Endothelial cell of umbilical vein (primary cell): ENCODE results near the gene TAMM41. TPM values are rescaled to one million over a fixed set of nuclear protein-coding genes. Genes with fewer than 3 reads are reported as not detected.

Experiments used
- BruUV-seq: library from RNA; stranded (reverse); fragments of 400-500 nt; replicated peaks from 2 replicates; lab custom pipeline; 2021; lab: Mats Ljungman, UMichigan
- CTCF ChIA-PET: fragments of 300-600, 350-600 bp; sonication (Branson Sonifier 250); formaldehyde crosslinking; loops from one replicate; lab custom pipeline; 2021; ENCODE audit warnings: antibody characterized with exemption, inconsistent platforms; lab: Charles Lee
- POLR2A ChIA-PET: fragments of 300-600, 350-600 bp; sonication (Branson Sonifier 250); formaldehyde crosslinking; loops from one replicate; lab custom pipeline; 2021; ENCODE audit warnings: antibody characterized with exemption, inconsistent platforms; lab: Charles Lee
- DNase-seq: peaks from one replicate; pipeline ENCODE4 v3.0.0-alpha.2; 2011; ENCODE audit warnings: low read depth, low spot score
- FAIRE-seq: peaks from 2 replicates; lab custom pipeline; 2011; peaks lifted over from hg19 to GRCh38; lab: Jason Lieb, UNC
- H2AFZ ChIP-seq: 2 replicates; pipeline ENCODE4 v1.6.0; 2012; ENCODE audit warnings: low read depth, low read length, control low read depth, inconsistent platforms
- H3K27ac ChIP-seq: 2 replicates; pipeline ENCODE4 v1.5.1; 2011; ENCODE audit warnings: low read depth, mild to moderate bottlenecking, control low read depth, low read length, moderate library complexity; ENCODE audit not compliant: insufficient read depth
- H3K27me3 ChIP-seq, 2 experiments: 2 replicates each; pipeline versions ENCODE4 v1.6.0 to v1.6.1; 2011; ENCODE audit warnings: low read length in 2 of 2, mixed read lengths in 1 of 2; ENCODE audit not compliant: control insufficient read depth in 2 of 2, insufficient read depth in 2 of 2
- H3K36me3 ChIP-seq, 2 experiments: 2 replicates in 1 of 2; 3 replicates in 1 of 2; pipeline ENCODE4 v1.5.1; 2011; ENCODE audit warnings: low read length in 2 of 2, mild to moderate bottlenecking in 1 of 2, moderate library complexity in 1 of 2; ENCODE audit not compliant: control insufficient read depth in 2 of 2, insufficient read depth in 2 of 2; ENCODE audit errors: extremely low read depth in 1 of 2
- H3K4me1 ChIP-seq: 3 replicates; pipeline ENCODE4 v1.5.1; 2011; ENCODE audit warnings: mild to moderate bottlenecking, low read length; ENCODE audit not compliant: control insufficient read depth, insufficient read depth; ENCODE audit errors: extremely low read depth
- H3K4me2 ChIP-seq: 2 replicates; pipeline ENCODE4 v1.6.1; 2011; ENCODE audit warnings: low read length, control low read depth, mixed read lengths; ENCODE audit not compliant: insufficient read depth
- H3K4me3 ChIP-seq, 3 experiments: fragments of 200-600 bp in 1 of 3; sonication (generic), shearing (Covaris generic) in 1 of 3; replicated peaks in 1 of 3; 2 replicates each; pipeline ENCODE4 v1.5.1; 2011 to 2016; ENCODE audit warnings: control low read depth in 3 of 3, low read length in 3 of 3, mild to moderate bottlenecking in 2 of 3, inconsistent platforms in 1 of 3, low read depth in 1 of 3, moderate library complexity in 1 of 3; ENCODE audit not compliant: insufficient read depth in 1 of 3
- H3K79me2 ChIP-seq: 2 replicates; pipeline ENCODE4 v1.6.0; 2012; ENCODE audit warnings: low read length, inconsistent platforms; ENCODE audit not compliant: control insufficient read depth, insufficient read depth
- H3K9ac ChIP-seq: replicated peaks from 2 replicates; pipeline ENCODE3; 2011; ENCODE audit warnings: low read length, control low read depth; ENCODE audit not compliant: insufficient read depth; ENCODE audit errors: extremely low read depth
- H3K9me1 ChIP-seq: replicated peaks from 3 replicates; pipeline ENCODE4 v1.6.0; 2011; ENCODE audit warnings: mild to moderate bottlenecking, low read length; ENCODE audit not compliant: control insufficient read depth, insufficient read depth; ENCODE audit errors: extremely low read depth
- H3K9me3 ChIP-seq: replicated peaks from 2 replicates; pipeline ENCODE4 v1.5.1; 2012; ENCODE audit warnings: low read length, inconsistent platforms; ENCODE audit not compliant: control insufficient read depth, insufficient read depth
- H4K20me1 ChIP-seq: replicated peaks from 2 replicates; pipeline ENCODE3; 2011; ENCODE audit warnings: mild to moderate bottlenecking, low read length; ENCODE audit not compliant: control insufficient read depth, insufficient read depth; ENCODE audit errors: extremely low read depth
- EZH2 ChIP-seq: IDR thresholded peaks from 2 replicates; pipeline ENCODE4 v1.6.1; 2012; ENCODE audit warnings: borderline replicate concordance, low read depth, mild to moderate bottlenecking, moderate library complexity, low read length, inconsistent platforms; ENCODE audit not compliant: severe bottlenecking
- FOS ChIP-seq: IDR thresholded peaks from 2 replicates; pipeline ENCODE4 v1.6.1; 2011; ENCODE audit warnings: mild to moderate bottlenecking, low read length, moderate library complexity, borderline replicate concordance; ENCODE audit not compliant: insufficient read depth
- GATA2 ChIP-seq: IDR thresholded peaks from 2 replicates; pipeline ENCODE4 v1.7.0; 2011; ENCODE audit warnings: low read depth, mild to moderate bottlenecking, moderate library complexity, mixed read lengths, low read length; ENCODE audit not compliant: insufficient read length, insufficient read depth
- JUN ChIP-seq: IDR thresholded peaks from 2 replicates; pipeline ENCODE4 v1.6.1; 2011; ENCODE audit warnings: borderline replicate concordance, low read depth; ENCODE audit not compliant: insufficient read length, insufficient read depth
- MYC ChIP-seq: IDR thresholded peaks from one replicate; pipeline ENCODE4 v1.6.1; 2011; ENCODE audit warnings: mild to moderate bottlenecking, low read depth, low read length
- POLR2A ChIP-seq: IDR thresholded peaks from 2 replicates; pipeline ENCODE4 v1.6.1; 2012; ENCODE audit warnings: low read depth, mild to moderate bottlenecking, control low read depth, low read length
- POLR2AphosphoS5 ChIP-seq: IDR thresholded peaks from 2 replicates; pipeline ENCODE4 v1.6.1; 2012; ENCODE audit warnings: low read depth, mild to moderate bottlenecking, control low read depth, low read length, moderate library complexity; ENCODE audit not compliant: insufficient read depth
- dilution Hi-C: fragments of 300-500 bp; cut with MboI; formaldehyde crosslinking; loops from one replicate; pipeline ENCODE4 v1.15.0; 2019; ENCODE audit warnings: low sequenced_read_pairs; ENCODE audit not compliant: extremely low pct_ligation_motif_present
- intact Hi-C: fragments of 100-400 bp; cut with micrococcal nuclease; formaldehyde crosslinking; loops from one replicate; pipeline ENCODE4 v1.10.0; 2022
- polyA plus RNA-seq, 4 experiments: library from polyadenylated mRNA; depleted of rRNA in 3 of 4; stranded (reverse) in 3 of 4; unstranded in 1 of 4; fragments of >200 nt; gene quantifications; 2 replicates each; pipeline versions ENCODE4 v1.2.1 to v1.2.3, GENCODE V29; 2011 to 2012; ENCODE audit warnings: missing spikeins in 1 of 4
- total RNA-seq: library from RNA; stranded (reverse); gene quantifications from 2 replicates; pipeline ENCODE4 v1.2.3, GENCODE V29; 2021
- TF ChIP-seq, protein P1 (sequence below), 2 donors: IDR thresholded peaks; 1 replicate in 1 of 2; 2 replicates in 1 of 2; pipeline ENCODE4 v1.5.1; 2011; ENCODE audit warnings: low read length in 2 of 2, mild to moderate bottlenecking in 2 of 2, moderate library complexity in 2 of 2, control low read depth in 1 of 2, inconsistent platforms in 1 of 2, low read depth in 1 of 2; ENCODE audit not compliant: insufficient read depth in 1 of 2; ENCODE audit errors: extremely low read depth in 1 of 2
- TF ChIP-seq, protein P2 (sequence below): IDR thresholded peaks from 2 replicates; pipeline ENCODE4 v1.6.1; 2011; ENCODE audit not compliant: insufficient read depth, insufficient read length

TAMM41 gene
- total and polyA plus RNA-seq, 2 donors (not counting 3 experiments of a cell fraction or from before 2014, with no cell fraction given), result 12.6 to 29.7 TPM

DNA sequence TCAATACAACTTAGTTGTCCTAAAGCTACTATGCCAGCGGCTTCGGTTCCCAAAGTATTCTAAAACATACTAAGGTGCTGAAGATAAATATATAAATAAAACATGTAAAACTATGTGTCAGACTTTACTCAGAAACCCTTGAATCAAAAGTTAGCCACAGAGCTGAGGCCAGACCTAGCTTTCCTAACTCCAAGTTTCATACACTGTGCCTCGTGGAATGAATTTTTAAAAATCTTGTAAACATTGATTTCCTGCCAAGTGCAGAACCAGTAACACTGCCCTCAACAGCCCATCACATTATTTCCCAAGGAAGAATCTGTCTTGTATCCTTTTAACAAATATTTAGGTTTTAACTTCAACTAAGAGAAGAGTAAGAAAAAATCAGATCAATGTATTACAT, 36.4 kb downstream of the TAMM41 start:
- FAIRE-seq, result no peak
- no peak overlapping the region for H2AFZ ChIP-seq
- no peaks in the 10 kb centered on the region for H4K20me1 ChIP-seq
- H3K36me3 ChIP-seq, result peaks cover 0 to 9% of the 10 kb centered on the region in 2 experiments
- intact Hi-C loops (no loop called here), dilution Hi-C loops (no loop called here)
- TF ChIP-seq EZH2 (no peak), GATA2 (no peak), FOS (no peak), MYC (no peak), POLR2A (no peak), JUN (no peak), POLR2AphosphoS5 (no peak)
- TF ChIP-seq, protein P1, sequence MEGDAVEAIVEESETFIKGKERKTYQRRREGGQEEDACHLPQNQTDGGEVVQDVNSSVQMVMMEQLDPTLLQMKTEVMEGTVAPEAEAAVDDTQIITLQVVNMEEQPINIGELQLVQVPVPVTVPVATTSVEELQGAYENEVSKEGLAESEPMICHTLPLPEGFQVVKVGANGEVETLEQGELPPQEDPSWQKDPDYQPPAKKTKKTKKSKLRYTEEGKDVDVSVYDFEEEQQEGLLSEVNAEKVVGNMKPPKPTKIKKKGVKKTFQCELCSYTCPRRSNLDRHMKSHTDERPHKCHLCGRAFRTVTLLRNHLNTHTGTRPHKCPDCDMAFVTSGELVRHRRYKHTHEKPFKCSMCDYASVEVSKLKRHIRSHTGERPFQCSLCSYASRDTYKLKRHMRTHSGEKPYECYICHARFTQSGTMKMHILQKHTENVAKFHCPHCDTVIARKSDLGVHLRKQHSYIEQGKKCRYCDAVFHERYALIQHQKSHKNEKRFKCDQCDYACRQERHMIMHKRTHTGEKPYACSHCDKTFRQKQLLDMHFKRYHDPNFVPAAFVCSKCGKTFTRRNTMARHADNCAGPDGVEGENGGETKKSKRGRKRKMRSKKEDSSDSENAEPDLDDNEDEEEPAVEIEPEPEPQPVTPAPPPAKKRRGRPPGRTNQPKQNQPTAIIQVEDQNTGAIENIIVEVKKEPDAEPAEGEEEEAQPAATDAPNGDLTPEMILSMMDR (IDR thresholded peaks at IDR 0.05; ENCODE audit: extremely low read depth in 1 of 2, insufficient read depth in 1 of 2, low read depth in 1 of 2, low read length in 2 of 2), result no peak
- TF ChIP-seq, protein P2, sequence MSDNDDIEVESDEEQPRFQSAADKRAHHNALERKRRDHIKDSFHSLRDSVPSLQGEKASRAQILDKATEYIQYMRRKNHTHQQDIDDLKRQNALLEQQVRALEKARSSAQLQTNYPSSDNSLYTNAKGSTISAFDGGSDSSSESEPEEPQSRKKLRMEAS, result no peak
- no peaks in the 10 kb centered on the region for H3K9me3 ChIP-seq
- H3K27me3 ChIP-seq, result no peaks in the 10 kb centered on the region
- no peaks in the 10 kb centered on the region for H3K9me1 ChIP-seq
- ChIA-PET POLR2A (no interaction called here), CTCF (no interaction called here)
- H3K4me3 ChIP-seq, result no peak overlapping the region
- no peak overlapping the region for H3K4me2 ChIP-seq
- no peak overlapping the region for H3K9ac ChIP-seq
- H3K27ac ChIP-seq, result no peak overlapping the region
- no TSS peak for BruUV-seq
- no peaks in the 10 kb centered on the region for H3K79me2 ChIP-seq
- DNase-seq, result no peak
- H3K4me1 ChIP-seq, result no peaks in the 10 kb centered on the region
